ENCODE measurements around the gene HSPH1. TPM values are rescaled to one million over a fixed set of nuclear protein-coding genes. Genes with fewer than 3 reads are reported as not detected.

HSPH1 gene
- total and polyA plus RNA-seq, 10 of the 15 experiments (the other 5 are each of a cell fraction or from before 2014, with no cell fraction given), result 40.2 to 159 (median 92.6) TPM

GRCh38 chr13:31159306-31159705, 2.4 kb downstream of the HSPH1 start:
- DNase-seq (ENCODE audit: low read depth, low spot score), result no peak
- no peak for FAIRE-seq
- intact Hi-C loops (cut with micrococcal nuclease; ENCODE audit: unreplicated experiment), result no loop called here

More at GRCh38 chr13:31159306-31159705, 2.4 kb downstream of the HSPH1 start:
- TF ChIP-seq PAX8 (IDR thresholded peaks at IDR 0.05) (no peak), USF1 (IDR thresholded peaks at IDR 0.05; ENCODE audit: borderline replicate concordance, extremely low read length, insufficient read depth, low read depth, low read length) (no peak), MEF2A (IDR thresholded peaks at IDR 0.05; ENCODE audit: insufficient read depth, low read depth, low read length) (no peak), SMARCA5 (IDR thresholded peaks at IDR 0.05) (no peak), SREBF2 (IDR thresholded peaks at IDR 0.05; ENCODE audit: low read length) (no peak), CTCF (IDR thresholded peaks at IDR 0.05 in 2 of 3, conservative IDR thresholded peaks at IDR 0.05 in 1 of 3; ENCODE audit: control insufficient read depth in 2 of 3, extremely low read depth in 1 of 3, insufficient read depth in 1 of 3, low read depth in 3 of 3, low read length in 3 of 3) (no peak), CREM (IDR thresholded peaks at IDR 0.05; ENCODE audit: low read depth) (no peak), SUPT20H (IDR thresholded peaks at IDR 0.05; ENCODE audit: borderline replicate concordance, control insufficient read depth, low read depth, low read length) (no peak)
- Histone ChIP-seq H3K9ac (ENCODE audit: control insufficient read depth, insufficient read depth, low read length) (peak overlapping the region; percentile 19; the same call in 1 of the 2 replicates), H2AFZ (ENCODE audit: control insufficient read depth, low read depth, low read length) (no peak overlapping the region; the same call in 1 of the 2 replicates), H3K9me3 (replicated peaks; ENCODE audit: control insufficient read depth, insufficient read depth, low read length) (no peaks in the 10 kb centered on the region), H3K36me3 (ENCODE audit: control insufficient read depth in 2 of 2, insufficient read depth in 2 of 2, low read length in 1 of 2) (peaks cover 0 to 6% of the 10 kb centered on the region in 2 experiments; a peak in 3 of 4 replicates), H3K4me3 (peak overlapping the region; percentile 88), H3K79me2 (ENCODE audit: control insufficient read depth, insufficient read depth, low read length) (peaks cover 55% of the 10 kb centered on the region), H3K27me3 (replicated peaks in 1 of 2; ENCODE audit: control insufficient read depth in 2 of 2, insufficient read depth in 2 of 2, low read length in 1 of 2) (no peaks in the 10 kb centered on the region), H3K27ac (ENCODE audit: control insufficient read depth, insufficient read depth) (no peak overlapping the region), H4K20me1 (ENCODE audit: control insufficient read depth, insufficient read depth) (no peaks in the 10 kb centered on the region), H3K4me1 (ENCODE audit: control insufficient read depth, insufficient read depth, low read length) (no peaks in the 10 kb centered on the region), H3K4me2 (ENCODE audit: control insufficient read depth, insufficient read depth) (peak overlapping the region; percentile 85)
- POLR2A ChIA-PET, result interaction anchor here (0.6 kb wide), 1 partner anchor 10 kb away, joined by 3 read pairs; no protein-coding TSS in a partner anchor
- WGBS (ENCODE audit: insufficient coverage, insufficient replicate concordance, low lambda C conversion rate, missing lambda C conversion rate), result 29% methylated on average over 4 of the region's 4 CpGs
- SMC1A ChIA-PET (ENCODE audit: uncharacterized antibody, unreplicated experiment), result interaction anchor here (0.9 to 1.5 kb wide), 5 partner anchors 10 to 110 kb away, joined by 3 to 4 read pairs (median 4); partner anchors contain the start of gene B3GLCT
- no TSS peak for BruUV-seq (replicated peaks)
- CTCF ChIA-PET, result interaction anchor here (2.1 to 2.6 kb wide), 2 partner anchors 9 to 37 kb away, joined by 8 to 21 read pairs; no protein-coding TSS in a partner anchor
- in situ Hi-C loops (cut with MboI), result loop anchor here (25.0 kb wide), 1 partner anchor 1378 kb away; the partner anchor contains the start of gene N4BP2L2
- ATAC-seq, result no peak
- RAD21 ChIA-PET (ENCODE audit: unreplicated experiment), result interaction anchor here (0.9 kb wide), 1 partner anchor 115 kb away, joined by 3 read pairs; no protein-coding TSS in a partner anchor
